Stomach (tissue), 9 donors: ENCODE data around the gene PTCD1. TPM values are rescaled to one million over a fixed set of nuclear protein-coding genes. Genes with fewer than 3 reads are reported as not detected.
"Not testable (repeated sequence)": the region's sequence is repeated elsewhere in the genome, so short reads cannot be mapped to it uniquely, and the experiment has no call there.

Source experiments
- DNase-seq, 2 donors: peaks; one replicate each; pipeline versions ENCODE4 v3.0.0 to v3.0.0-alpha.2; 2013 to 2019
- H3K27ac ChIP-seq, 5 donors: fragments of 200-600 bp in 4 of 5; sonication (generic) in 4 of 5; one replicate each; pipeline ENCODE4 v1.5.1; 2013 to 2019; ENCODE audit warnings: mild to moderate bottlenecking in 1 of 5, moderate library complexity in 1 of 5
- H3K27me3 ChIP-seq, 3 donors: fragments of 200-600 bp; sonication (generic); one replicate each; pipeline ENCODE4 v1.5.1; 2017 to 2019; ENCODE audit warnings: mixed run types in 1 of 3
- H3K36me3 ChIP-seq, 4 donors: fragments of 200-600 bp; sonication (generic); 1 replicate in 3 of 4; 2 replicates in 1 of 4; pipeline ENCODE4 v1.5.1; 2016 to 2019
- H3K4me1 ChIP-seq, 4 donors: fragments of 200-600 bp; sonication (generic); one replicate each; pipeline ENCODE4 v1.5.1; 2016 to 2019
- H3K4me3 ChIP-seq, 4 donors: fragments of 200-600 bp; sonication (generic) in 3 of 4; one replicate each; pipeline ENCODE4 v1.5.1; 2016 to 2019; ENCODE audit warnings: mild to moderate bottlenecking in 1 of 4
- H3K9me3 ChIP-seq, 4 donors: fragments of 200-600 bp; sonication (generic); one replicate each; pipeline ENCODE4 v1.5.1; 2016 to 2019
- CTCF ChIP-seq, 7 experiments: fragments of 450-650 bp in 4 of 7; fragments of 200-600 bp in 3 of 7; sonication (generic) in 3 of 7; IDR thresholded peaks; one replicate each; pipeline ENCODE4 v1.5.1; 2016 to 2019; ENCODE audit warnings: antibody characterized with exemption in 7 of 7, control low read depth in 2 of 7, mild to moderate bottlenecking in 1 of 7
- EP300 ChIP-seq: sonication (generic); formaldehyde crosslinking; IDR thresholded peaks from one replicate; pipeline ENCODE4 v1.6.1; 2017; ENCODE audit warnings: antibody characterized with exemption
- POLR2A ChIP-seq, 4 donors: fragments of 450-650 bp; IDR thresholded peaks; one replicate each; pipeline ENCODE4 v1.6.1; 2016; ENCODE audit warnings: antibody characterized with exemption in 4 of 4, control low read depth in 2 of 4, mild to moderate bottlenecking in 1 of 4, moderate library complexity in 1 of 4
- POLR2AphosphoS5 ChIP-seq, 3 donors: sonication (generic); formaldehyde crosslinking; IDR thresholded peaks; one replicate each; pipeline ENCODE4 v1.6.1; 2016; ENCODE audit warnings: antibody characterized with exemption in 3 of 3
- WGBS, 5 donors: extraction: QIAGEN DNeasy Blood & Tissue Kit in 3 of 5; methylation state at CpG; one replicate each; pipeline versions ENCODE4 v1.1.5 to v1.1.7; 2013 to 2018; 5-methylcytosine and 5-hydroxymethylcytosine counted together
- intact Hi-C: fragments of 100-400 bp; cut with DNase I; formaldehyde crosslinking; loops from one replicate; pipeline ENCODE4 v1.15.1; 2023; ENCODE audit warnings: low total_unique reads
- polyA plus RNA-seq, 3 donors: library from polyadenylated mRNA; stranded (reverse); fragments of 200-250 nt; gene quantifications; one replicate each; pipeline ENCODE4 v1.2.3, GENCODE V29; 2013
- total RNA-seq, 5 donors: library from RNA; depleted of rRNA; stranded (reverse); fragments of >200 nt; gene quantifications; one replicate each; pipeline versions ENCODE4 v1.1.0 to v1.2.3, GENCODE V29; 2014 to 2016
- donor health status: healthy with polysubstance abuse.
- donor health status: Bipolar disorder and iron deficiency.
- donor health status: healthy.

PTCD1 gene
- total and polyA plus RNA-seq, 8 donors: 0.87 to 3.5 (median 2.3) TPM

DNA sequence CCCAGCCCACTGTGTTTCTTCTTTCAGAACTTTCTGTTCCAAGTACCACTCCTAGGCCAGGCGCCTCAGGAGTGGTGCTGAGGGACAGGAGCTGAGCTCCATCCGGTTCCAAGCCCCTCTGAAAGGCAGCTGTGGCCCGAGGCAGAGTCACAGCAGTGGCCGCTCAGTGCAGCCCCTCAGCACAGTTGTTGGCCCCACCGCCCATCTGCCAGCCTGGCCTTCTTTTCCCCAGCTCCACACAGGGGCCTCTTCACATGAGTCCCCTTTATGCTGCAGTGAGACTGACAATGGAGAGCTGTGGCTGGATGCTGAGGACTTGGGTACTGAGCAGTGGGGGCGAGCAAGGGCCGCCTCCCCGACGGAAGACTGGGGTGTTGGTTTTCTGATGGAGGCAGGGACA lies 20.3 kb downstream of the PTCD1 start:
- no peaks in the 10 kb centered on the region for H3K27me3 ChIP-seq
- TF ChIP-seq POLR2A (IDR thresholded peaks at IDR 0.05) (no peak), CTCF (IDR thresholded peaks at IDR 0.05) (no peak), EP300 (no peak)
- H3K27ac ChIP-seq: no peak overlapping the region
- peaks cover 0 to 9% (median 0%) of the 10 kb centered on the region in 4 donors for H3K4me1 ChIP-seq
- H3K36me3 ChIP-seq: peaks cover 70 to 99% (median 95%) of the 10 kb centered on the region in 4 donors
- no peak overlapping the region for H3K4me3 ChIP-seq
- 89 to 98% (median 94%) methylated on average over 9 of the region's 9 CpGs for WGBS, 5 donors
- no peaks in the 10 kb centered on the region for H3K9me3 ChIP-seq
- DNase-seq: no peak
- intact Hi-C loops: no loop called here

GRCh38 chr7:99415513-99416127 lies 23.0 kb downstream of the PTCD1 start:
- TF ChIP-seq POLR2AphosphoS5 (IDR thresholded peaks at IDR 0.05) (peak in 1 of 3 donors; percentile 47), CTCF (IDR thresholded peaks at IDR 0.05) (peak in 5 of 7 experiments; percentile 26 to 75 (median 58))
- H3K9me3 ChIP-seq, H3K4me3 ChIP-seq, H3K27ac ChIP-seq, intact Hi-C loops, H3K27me3 ChIP-seq: not testable (repeated sequence)
- 56 to 62% (median 59%) methylated on average over 17 of the region's 17 CpGs for WGBS, 5 donors
- H3K36me3 ChIP-seq: peaks cover 75 to 100% (median 100%) of the 10 kb centered on the region in 4 donors
- peak; percentile 63 to 80 for DNase-seq
- peaks cover 0 to 14% (median 3%) of the 10 kb centered on the region in 4 donors for H3K4me1 ChIP-seq

- DNase-seq: no peak
- H3K4me1 ChIP-seq: peaks cover 24 to 47% (median 40%) of the 10 kb centered on the region in 4 donors
- H3K27me3 ChIP-seq: no peaks in the 10 kb centered on the region
- TF ChIP-seq EP300 (no peak), CTCF (IDR thresholded peaks at IDR 0.05) (no peak), POLR2AphosphoS5 (IDR thresholded peaks at IDR 0.05) (no peak), POLR2A (IDR thresholded peaks at IDR 0.05) (no peak)
- WGBS, 5 donors: 90 to 96% (median 92%) methylated on average over 2 of the region's 2 CpGs
- H3K9me3 ChIP-seq: no peaks in the 10 kb centered on the region
- peak overlapping the region in 1 of 5 donors; percentile 99 for H3K27ac ChIP-seq
- peak overlapping the region in 1 of 4 donors; percentile 70 for H3K4me3 ChIP-seq
- H3K36me3 ChIP-seq: peaks cover 30 to 56% (median 55%) of the 10 kb centered on the region in 4 donors
- intact Hi-C loops: no loop called here
These were observed 28.0 kb downstream of the PTCD1 start for GRCh38 chr7:99410635-99411034.

- WGBS, 5 donors: 20 to 38% (median 34%) methylated on average over 3 of the region's 3 CpGs
- intact Hi-C loops: no loop called here
- peak in 1 of 2 donors; percentile 41 for DNase-seq
- Histone ChIP-seq H3K4me3 (peak overlapping the region; percentile 70 to 99 (median 78)), H3K9me3 (no peaks in the 10 kb centered on the region), H3K36me3 (peaks cover 28 to 52% (median 50%) of the 10 kb centered on the region in 4 donors), H3K27me3 (no peaks in the 10 kb centered on the region), H3K4me1 (peaks cover 24 to 50% (median 48%) of the 10 kb centered on the region in 4 donors), H3K27ac (peak overlapping the region in 4 of 5 donors; percentile 96 to 99 (median 96))
- TF ChIP-seq CTCF (IDR thresholded peaks at IDR 0.05) (no peak), POLR2A (IDR thresholded peaks at IDR 0.05) (no peak), EP300 (no peak), POLR2AphosphoS5 (IDR thresholded peaks at IDR 0.05) (no peak)
These were observed 28.8 kb downstream of the PTCD1 start for GRCh38 chr7:99409806-99410205.
